ENCODE measurements around the gene HDAC8.
"Not testable (repeated sequence)": the region's sequence is repeated elsewhere in the genome, so short reads cannot be mapped to it uniquely, and the experiment has no call there.

HDAC8 gene

GRCh38 chrX:72532366-72532765, 40.3 kb downstream of the HDAC8 start:
- DNase-seq, result no peak

- DNase-seq, result no peak
These were observed 45.8 kb downstream of the HDAC8 start for GRCh38 chrX:72526534-72527508.

GRCh38 chrX:72498782-72499181, 73.9 kb downstream of the HDAC8 start:
- no peak for DNase-seq

- DNase-seq, result no peak
These were observed 77.6 kb downstream of the HDAC8 start for GRCh38 chrX:72495046-72495445.

- no peak for DNase-seq
These were observed 80.1 kb downstream of the HDAC8 start for GRCh38 chrX:72492499-72492898.

- DNase-seq, result not testable (repeated sequence)
These were observed 82.4 kb downstream of the HDAC8 start for GRCh38 chrX:72490221-72490620.

GRCh38 chrX:72487661-72488060, 85.0 kb downstream of the HDAC8 start:
- no peak for DNase-seq

- DNase-seq, result no peak
These were observed 93.0 kb downstream of the HDAC8 start for GRCh38 chrX:72479324-72480274.

GRCh38 chrX:72478853-72479252, 93.8 kb downstream of the HDAC8 start:
- DNase-seq, result no peak

- DNase-seq, result no peak
These were observed 94.3 kb downstream of the HDAC8 start for GRCh38 chrX:72478351-72478750.

GRCh38 chrX:72477781-72478181, 94.9 kb downstream of the HDAC8 start:
- DNase-seq, result no peak

GRCh38 chrX:72477376-72477775, 95.3 kb downstream of the HDAC8 start:
- DNase-seq, result no peak

GRCh38 chrX:72475952-72476668, 96.5 kb downstream of the HDAC8 start:
- no peak for DNase-seq

- no peak for DNase-seq
These were observed 97.3 kb downstream of the HDAC8 start for GRCh38 chrX:72475338-72475737.

- no peak for DNase-seq
These were observed 102.0 kb downstream of the HDAC8 start for GRCh38 chrX:72470532-72471223.

GRCh38 chrX:72470117-72470516, 102.5 kb downstream of the HDAC8 start:
- DNase-seq, result no peak

GRCh38 chrX:72468607-72469006, 104.0 kb downstream of the HDAC8 start:
- DNase-seq, result no peak

- DNase-seq, result no peak
These were observed 105.5 kb downstream of the HDAC8 start for GRCh38 chrX:72467135-72467534.

GRCh38 chrX:72466493-72466892, 106.2 kb downstream of the HDAC8 start:
- no peak for DNase-seq

GRCh38 chrX:72465889-72466288, 106.8 kb downstream of the HDAC8 start:
- DNase-seq, result no peak

GRCh38 chrX:72461766-72462165, 110.9 kb downstream of the HDAC8 start:
- no peak for DNase-seq

- DNase-seq, result no peak
These were observed 111.4 kb downstream of the HDAC8 start for GRCh38 chrX:72461288-72461687.
